Smooth muscle cell of bladder (primary cell): ENCODE results near the gene OR1C1. TPM values are rescaled to one million over a fixed set of nuclear protein-coding genes. Genes with fewer than 3 reads are reported as not detected.

Experiments
- total RNA-seq: library from RNA; depleted of rRNA; stranded (reverse); fragments of >200 nt; gene quantifications from 2 replicates; pipeline ENCODE4 v1.2.3, GENCODE V29; 2014

The OR1C1 gene
- not detected in 2 replicates for total RNA-seq

GRCh38 chr1:247760456-247760855 lies at the start of gene OR1C1:
OR1C1 (minus strand) TSS chr1:247760556; CDS start chr1:247758406, 2,150 bp downstream.

GRCh38 chr1:247748041-247748440 lies 12.3 kb downstream of the OR1C1 start, which contains the start of gene OR14A2:
OR14A2 (minus strand) TSS chr1:247748141.

GRCh38 chr1:247738315-247738714 lies 22.0 kb downstream of the OR1C1 start, which contains the start of gene OR14K1:
OR14K1 (plus strand) TSS chr1:247738615; CDS start chr1:247738615, 0 bp downstream.

GRCh38 chr1:247716546-247716945 lies 43.8 kb downstream of the OR1C1 start, which contains the start of gene OR6F1:
OR6F1 (minus strand) TSS chr1:247716646; CDS start chr1:247712755, 3,891 bp downstream.

Other genes starting within 250 kb of the OR1C1 start
- gene OR2C3, start 224.1 kb downstream of the OR1C1 start, total RNA-seq = not detected in 2 replicates
- gene GCSAML, start 211.4 kb downstream of the OR1C1 start, total RNA-seq = not detected in 2 replicates
- not detected in 2 replicates for gene OR2G2, start 172.2 kb downstream of the OR1C1 start, total RNA-seq
- not detected in 2 replicates for gene OR2G3, start 155.0 kb downstream of the OR1C1 start, total RNA-seq
- not detected in 2 replicates for gene OR13G1, start 80.8 kb downstream of the OR1C1 start, total RNA-seq
- gene OR6F1, start 43.9 kb downstream of the OR1C1 start, total RNA-seq = not detected in 2 replicates
- gene OR14K1, start 21.9 kb downstream of the OR1C1 start, total RNA-seq = not detected in 2 replicates
- not detected in 2 replicates for gene OR14A2, start 12.4 kb downstream of the OR1C1 start, total RNA-seq
- not detected in 2 replicates for gene OR14A16, start 63.6 kb upstream of the OR1C1 start, total RNA-seq
- gene OR11L1, start 81.3 kb upstream of the OR1C1 start, total RNA-seq = not detected in 2 replicates
- gene TRIM58, start 96.6 kb upstream of the OR1C1 start, total RNA-seq = 0.14 and 0.18 TPM in 2 replicates
- gene OR2W3, start 135.0 kb upstream of the OR1C1 start, total RNA-seq = not detected in 2 replicates
- not detected in 2 replicates for gene OR2T8, start 159.7 kb upstream of the OR1C1 start, total RNA-seq
- gene OR2AJ1, start 164.3 kb upstream of the OR1C1 start, total RNA-seq = not detected in 2 replicates
- gene OR2L8, start 188.3 kb upstream of the OR1C1 start, total RNA-seq = not detected in 2 replicates
- not detected in 2 replicates for gene OR2AK2, start 204.7 kb upstream of the OR1C1 start, total RNA-seq